WTC11 (cell line): ENCODE data around the gene LCA5. TPM values are rescaled to one million over a fixed set of nuclear protein-coding genes. Genes with fewer than 3 reads are reported as not detected.

ENCODE experiments used
- ATAC-seq: fragments of 200-7000 bp; cut with Tn5 transposase; 2 replicates; pipeline ENCODE4 v1.10.0; 2021; ENCODE audit warnings: mild to moderate bottlenecking, moderate library complexity
- CTCF ChIA-PET: fragments of 300-600 bp; sonication (Branson Sonifier 250); formaldehyde crosslinking; loops from one replicate; lab custom pipeline; 2021; ENCODE audit warnings: antibody characterized with exemption; lab: Charles Lee
- POLR2A ChIA-PET: fragments of 350-600 bp; sonication (Branson Sonifier 250); formaldehyde crosslinking; loops from one replicate; lab custom pipeline; 2021; ENCODE audit warnings: antibody characterized with exemption; lab: Charles Lee
- DNase-seq: peaks from one replicate; pipeline ENCODE4 v3.0.0; 2021; ENCODE audit warnings: low spot score
- H3K27ac Mint-ChIP-seq: 2 replicates; pipeline ENCODE4 v1.8.0; 2021; ENCODE audit warnings: mixed read lengths
- H3K27me3 Mint-ChIP-seq: 2 replicates; pipeline ENCODE4 v1.8.0; 2021; ENCODE audit warnings: low read depth, mild to moderate bottlenecking, moderate library complexity, mixed read lengths
- H3K36me3 Mint-ChIP-seq: 2 replicates; pipeline ENCODE4 v1.8.0; 2021; ENCODE audit warnings: mixed read lengths
- H3K4me1 Mint-ChIP-seq: 2 replicates; pipeline ENCODE4 v1.8.0; 2022; ENCODE audit warnings: mixed read lengths
- H3K4me3 Mint-ChIP-seq: 2 replicates; pipeline ENCODE4 v1.8.0; 2021; ENCODE audit warnings: mild to moderate bottlenecking, moderate library complexity, mixed read lengths
- H3K9me3 Mint-ChIP-seq: 2 replicates; pipeline ENCODE4 v1.8.0; 2021; ENCODE audit warnings: mixed read lengths
- ARID4B ChIP-seq: sonication (generic); formaldehyde crosslinking; IDR thresholded peaks from 2 replicates; pipeline ENCODE4 v1.8.0; 2023; ENCODE audit warnings: missing genetic modification reagents, mild to moderate bottlenecking, borderline replicate concordance
- ATF6 ChIP-seq: sonication (generic); formaldehyde crosslinking; IDR thresholded peaks from 2 replicates; pipeline ENCODE4 v1.8.1; 2023; ENCODE audit warnings: mild to moderate bottlenecking, missing genetic modification reagents
- CBFB ChIP-seq: sonication (generic); formaldehyde crosslinking; IDR thresholded peaks from 2 replicates; pipeline ENCODE4 v1.8.1; 2022; ENCODE audit warnings: mild to moderate bottlenecking, low read depth, missing genetic modification reagents
- CREM ChIP-seq: sonication (generic); formaldehyde crosslinking; IDR thresholded peaks from 2 replicates; pipeline ENCODE4 v1.8.1; 2022; ENCODE audit warnings: mild to moderate bottlenecking, missing genetic modification reagents, moderate library complexity
- E2F5 ChIP-seq: sonication (generic); formaldehyde crosslinking; IDR thresholded peaks from 2 replicates; pipeline ENCODE4 v1.8.1; 2022; ENCODE audit warnings: mild to moderate bottlenecking, moderate library complexity, missing genetic modification reagents
- ERG ChIP-seq: fragments of 250-450 bp; sonication (Bioruptor Pico); IDR thresholded peaks from 2 replicates; pipeline ENCODE4 v1.8.0; 2021; ENCODE audit warnings: mild to moderate bottlenecking
- FOXK1 ChIP-seq: sonication (generic); formaldehyde crosslinking; IDR thresholded peaks from 2 replicates; pipeline ENCODE4 v1.8.0; 2022; ENCODE audit warnings: mild to moderate bottlenecking, moderate library complexity, missing genetic modification reagents
- GRHL2 ChIP-seq: fragments of 250-450 bp; sonication (Bioruptor Pico); IDR thresholded peaks from 2 replicates; pipeline ENCODE4 v1.8.0; 2022; ENCODE audit warnings: mild to moderate bottlenecking, moderate library complexity; ENCODE audit not compliant: insufficient replicate concordance, severe bottlenecking
- MAX ChIP-seq: sonication (generic); formaldehyde crosslinking; IDR thresholded peaks from 2 replicates; pipeline ENCODE4 v1.8.0; 2022; ENCODE audit warnings: mild to moderate bottlenecking, missing genetic modification reagents
- NR1H2 ChIP-seq: sonication (generic); formaldehyde crosslinking; IDR thresholded peaks from 2 replicates; pipeline ENCODE4 v1.9.0; 2021; ENCODE audit warnings: mild to moderate bottlenecking, moderate library complexity, missing genetic modification reagents
- TEAD1 ChIP-seq: sonication (generic); formaldehyde crosslinking; IDR thresholded peaks from 2 replicates; pipeline ENCODE4 v1.8.0; 2022; ENCODE audit warnings: mild to moderate bottlenecking, missing genetic modification reagents
- ZNF121 ChIP-seq: sonication (generic); formaldehyde crosslinking; IDR thresholded peaks from 2 replicates; pipeline ENCODE4 v1.8.0; 2023; ENCODE audit warnings: missing genetic modification reagents
- ZNF263 ChIP-seq: sonication (generic); formaldehyde crosslinking; IDR thresholded peaks from 2 replicates; pipeline ENCODE4 v1.8.1; 2022; ENCODE audit warnings: low read depth, mild to moderate bottlenecking, moderate library complexity, missing genetic modification reagents
- ZNF317 ChIP-seq: sonication (generic); formaldehyde crosslinking; IDR thresholded peaks from 2 replicates; pipeline ENCODE4 v1.8.1; 2023; ENCODE audit warnings: low read depth, mild to moderate bottlenecking, moderate library complexity, missing genetic modification reagents, borderline replicate concordance
- ZNF423 ChIP-seq: fragments of 250-450 bp; sonication (Bioruptor Pico); IDR thresholded peaks from 2 replicates; pipeline ENCODE4 v2.1.2; 2022; ENCODE audit warnings: mild to moderate bottlenecking, moderate library complexity
- total RNA-seq: library from RNA; stranded (reverse); gene quantifications from 3 replicates; pipeline ENCODE4 v1.2.3, GENCODE V29; 2021
- TF ChIP-seq, protein P1 (sequence below): fragments of 250-450 bp; sonication (Bioruptor Pico); IDR thresholded peaks from 2 replicates; pipeline ENCODE4 v1.9.0; 2021; ENCODE audit warnings: mild to moderate bottlenecking
- TF ChIP-seq, protein P2 (sequence below): sonication (generic); formaldehyde crosslinking; conservative IDR thresholded peaks from 2 replicates; pipeline ENCODE4 v1.8.1; 2022; ENCODE audit warnings: mild to moderate bottlenecking, missing genetic modification reagents
- TF ChIP-seq, protein P3 (sequence below): sonication (generic); formaldehyde crosslinking; IDR thresholded peaks from 2 replicates; pipeline ENCODE4 v1.8.0; 2022; ENCODE audit warnings: mild to moderate bottlenecking, missing genetic modification reagents
- TF ChIP-seq, protein P4 (sequence below): sonication (generic); formaldehyde crosslinking; IDR thresholded peaks from 2 replicates; pipeline ENCODE4 v1.8.1; 2023; ENCODE audit warnings: mild to moderate bottlenecking, missing genetic modification reagents, moderate library complexity
- TF ChIP-seq, protein P5 (sequence below): sonication (generic); formaldehyde crosslinking; IDR thresholded peaks from 2 replicates; pipeline ENCODE4 v1.8.1; 2022; ENCODE audit warnings: low read depth, mild to moderate bottlenecking, moderate library complexity, missing genetic modification reagents, borderline replicate concordance

LCA5 gene
- total RNA-seq, 1 experiment from 2014 or later, result 3.8 TPM

GRCh38 chr6:79544939-79545450, 7.8 kb upstream of the LCA5 start:
- Mint-ChIP-seq H3K4me3 (peak overlapping the region; percentile 35), H3K9me3 (no peaks in the 10 kb centered on the region), H3K27ac (peak overlapping the region; percentile 54), H3K27me3 (no peaks in the 10 kb centered on the region), H3K4me1 (peaks cover 34% of the 10 kb centered on the region), H3K36me3 (peaks cover 11% of the 10 kb centered on the region; the same call in 1 of the 2 replicates)
- TF ChIP-seq, protein P1, sequence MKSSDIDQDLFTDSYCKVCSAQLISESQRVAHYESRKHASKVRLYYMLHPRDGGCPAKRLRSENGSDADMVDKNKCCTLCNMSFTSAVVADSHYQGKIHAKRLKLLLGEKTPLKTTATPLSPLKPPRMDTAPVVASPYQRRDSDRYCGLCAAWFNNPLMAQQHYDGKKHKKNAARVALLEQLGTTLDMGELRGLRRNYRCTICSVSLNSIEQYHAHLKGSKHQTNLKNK (CRISPR knock-in tag), result no peak
- TF ChIP-seq, protein P2, sequence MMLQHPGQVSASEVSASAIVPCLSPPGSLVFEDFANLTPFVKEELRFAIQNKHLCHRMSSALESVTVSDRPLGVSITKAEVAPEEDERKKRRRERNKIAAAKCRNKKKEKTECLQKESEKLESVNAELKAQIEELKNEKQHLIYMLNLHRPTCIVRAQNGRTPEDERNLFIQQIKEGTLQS (CRISPR knock-in tag), result no peak
- peak; percentile 46; the same call in 1 of the 2 replicates for TF ChIP-seq TEAD1
- no peak; the same call in 1 of the 2 replicates for TF ChIP-seq ARID4B (CRISPR knock-in tag)
- no peak for TF ChIP-seq ATF6 (CRISPR knock-in tag)
- TF ChIP-seq GRHL2, result no peak
- no peak for TF ChIP-seq ZNF317 (CRISPR knock-in tag)
- TF ChIP-seq MAX (CRISPR knock-in tag), result peak; percentile 27; the same call in 1 of the 2 replicates
- TF ChIP-seq, protein P3, sequence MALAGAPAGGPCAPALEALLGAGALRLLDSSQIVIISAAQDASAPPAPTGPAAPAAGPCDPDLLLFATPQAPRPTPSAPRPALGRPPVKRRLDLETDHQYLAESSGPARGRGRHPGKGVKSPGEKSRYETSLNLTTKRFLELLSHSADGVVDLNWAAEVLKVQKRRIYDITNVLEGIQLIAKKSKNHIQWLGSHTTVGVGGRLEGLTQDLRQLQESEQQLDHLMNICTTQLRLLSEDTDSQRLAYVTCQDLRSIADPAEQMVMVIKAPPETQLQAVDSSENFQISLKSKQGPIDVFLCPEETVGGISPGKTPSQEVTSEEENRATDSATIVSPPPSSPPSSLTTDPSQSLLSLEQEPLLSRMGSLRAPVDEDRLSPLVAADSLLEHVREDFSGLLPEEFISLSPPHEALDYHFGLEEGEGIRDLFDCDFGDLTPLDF (CRISPR knock-in tag), result no peak
- TF ChIP-seq ZNF263 (CRISPR knock-in tag), result no peak
- TF ChIP-seq, protein P4, sequence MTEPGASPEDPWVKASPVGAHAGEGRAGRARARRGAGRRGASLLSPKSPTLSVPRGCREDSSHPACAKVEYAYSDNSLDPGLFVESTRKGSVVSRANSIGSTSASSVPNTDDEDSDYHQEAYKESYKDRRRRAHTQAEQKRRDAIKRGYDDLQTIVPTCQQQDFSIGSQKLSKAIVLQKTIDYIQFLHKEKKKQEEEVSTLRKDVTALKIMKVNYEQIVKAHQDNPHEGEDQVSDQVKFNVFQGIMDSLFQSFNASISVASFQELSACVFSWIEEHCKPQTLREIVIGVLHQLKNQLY, result no peak
- no peak for TF ChIP-seq E2F5 (CRISPR knock-in tag)
- TF ChIP-seq, protein P5, sequence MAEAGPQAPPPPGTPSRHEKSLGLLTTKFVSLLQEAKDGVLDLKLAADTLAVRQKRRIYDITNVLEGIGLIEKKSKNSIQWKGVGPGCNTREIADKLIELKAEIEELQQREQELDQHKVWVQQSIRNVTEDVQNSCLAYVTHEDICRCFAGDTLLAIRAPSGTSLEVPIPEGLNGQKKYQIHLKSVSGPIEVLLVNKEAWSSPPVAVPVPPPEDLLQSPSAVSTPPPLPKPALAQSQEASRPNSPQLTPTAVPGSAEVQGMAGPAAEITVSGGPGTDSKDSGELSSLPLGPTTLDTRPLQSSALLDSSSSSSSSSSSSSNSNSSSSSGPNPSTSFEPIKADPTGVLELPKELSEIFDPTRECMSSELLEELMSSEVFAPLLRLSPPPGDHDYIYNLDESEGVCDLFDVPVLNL (CRISPR knock-in tag), result no peak
- TF ChIP-seq NR1H2, result no peak
- no peak for TF ChIP-seq CREM
- peak; percentile 87 for TF ChIP-seq FOXK1 (CRISPR knock-in tag)
- TF ChIP-seq ZNF121 (CRISPR knock-in tag), result no peak
- no peak for TF ChIP-seq ZNF423 (CRISPR knock-in tag)
- TF ChIP-seq ERG (CRISPR knock-in tag), result no peak
- TF ChIP-seq CBFB (CRISPR knock-in tag), result no peak
- DNase-seq (peak; percentile 78), ATAC-seq (peak; percentile 97)
- POLR2A ChIA-PET, result interaction anchor here (1.0 to 1.7 kb wide), 3 partner anchors 8 to 86 kb away, joined by 3 to 12 read pairs (median 4); partner anchors contain the start of genes LCA5 and SH3BGRL2
- CTCF ChIA-PET, result interaction anchor here (0.9 to 2.8 kb wide), 16 partner anchors 8 to 326 kb away, joined by 3 to 8 read pairs (median 4); partner anchors contain the start of genes LCA5 and SH3BGRL2
